Hematopoietic multipotent progenitor cell treated with erythropoietin and hydrocortisone succinate and interleukin-3 and kit ligand, for 17 days (in vitro differentiated cells): ENCODE measurements around the gene MORN1.

Experiments used
- DNase-seq: peaks from one replicate; pipeline ENCODE4 v3.0.0-alpha.2; 2015; ENCODE audit warnings: low spot score

MORN1 gene

DNA sequence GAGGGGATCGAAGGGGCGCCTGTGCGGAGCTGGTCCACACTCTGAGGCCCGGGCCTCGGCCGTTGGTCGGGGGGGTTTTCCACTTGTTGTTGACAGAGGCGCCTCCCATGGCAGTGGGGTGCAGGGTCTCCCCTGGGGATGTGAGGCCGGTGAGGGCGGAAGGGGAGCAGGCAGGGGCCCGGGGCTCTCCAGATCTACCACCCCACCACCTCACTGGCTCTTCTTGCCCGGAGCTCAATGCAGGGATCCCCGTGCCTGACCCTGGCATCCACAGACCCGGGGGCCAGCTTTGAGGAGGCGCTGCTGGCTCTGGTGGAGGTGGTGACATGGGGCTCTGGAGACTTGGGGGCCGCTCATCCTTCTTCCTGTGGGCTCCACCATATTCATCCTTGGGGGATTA lies 28.1 kb upstream of the MORN1 start:
- no peak for DNase-seq

- no peak for DNase-seq
Observed at GRCh38 chr1:2418791-2419320, 27.5 kb upstream of the MORN1 start.

GRCh38 chr1:2417833-2418225 lies 26.5 kb upstream of the MORN1 start:
- DNase-seq: no peak

- no peak for DNase-seq
Observed at GRCh38 chr1:2417083-2417832, 25.9 kb upstream of the MORN1 start.

DNA sequence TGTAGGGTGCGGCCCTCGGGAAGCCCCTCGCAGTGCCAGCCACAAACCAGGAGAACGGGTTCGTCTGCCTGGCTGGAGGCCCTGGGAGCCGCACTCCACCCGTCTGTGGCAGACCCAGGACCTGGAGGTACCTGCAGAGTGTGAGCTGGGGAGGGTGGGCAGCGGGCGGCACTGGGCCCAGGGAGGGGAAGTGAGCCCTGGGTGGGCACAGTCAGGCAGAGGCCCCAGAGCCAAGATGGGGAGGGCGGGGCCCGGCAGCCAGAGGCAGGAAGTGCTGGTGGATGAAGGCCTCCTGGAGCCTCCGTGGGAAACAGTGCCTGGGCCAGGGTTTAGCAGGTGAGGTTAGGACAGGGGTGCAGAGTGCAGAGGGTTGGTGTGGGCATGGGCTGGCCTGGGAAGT lies 25.0 kb upstream of the MORN1 start:
- no peak for DNase-seq

DNA sequence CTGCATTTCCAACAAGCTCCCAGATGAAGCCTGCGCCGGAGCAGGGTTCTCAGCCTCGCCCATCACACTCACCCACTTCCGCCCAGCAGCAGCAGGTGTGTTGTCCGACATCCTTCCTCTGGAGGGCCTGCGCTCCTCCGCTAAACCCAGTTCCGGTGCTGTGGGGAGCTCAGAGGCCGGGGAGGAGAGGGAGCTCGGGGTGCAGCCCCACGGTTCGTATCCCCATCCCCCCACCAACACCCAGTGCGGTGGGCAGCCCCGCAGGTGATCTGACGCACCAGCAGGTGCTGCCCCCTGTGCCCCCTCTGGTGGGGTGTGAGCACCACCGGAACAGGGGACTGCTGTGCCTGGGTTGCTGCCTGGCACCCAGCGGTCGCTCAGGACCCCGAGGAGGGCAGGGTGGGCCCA lies 24.5 kb upstream of the MORN1 start:
- no peak for DNase-seq

DNA sequence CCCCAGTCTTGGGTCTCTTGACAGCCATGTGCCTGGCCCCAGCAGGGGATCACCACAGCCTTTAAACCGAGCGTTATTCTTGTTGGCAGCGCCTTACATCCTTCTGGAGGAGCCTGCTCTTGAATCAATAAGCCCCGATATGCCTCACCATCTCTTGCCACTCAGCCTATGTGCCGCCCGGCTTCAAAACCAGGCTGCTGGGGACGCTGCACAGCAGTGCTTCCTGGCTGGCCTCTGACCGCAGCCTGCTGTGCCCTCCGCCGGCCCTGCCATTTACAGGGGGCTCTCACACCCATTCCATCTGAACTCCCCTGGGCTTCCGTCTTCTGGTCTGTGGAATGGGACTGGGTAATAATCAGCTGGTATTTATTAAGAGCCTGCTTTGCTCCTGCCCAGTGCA lies 24.0 kb upstream of the MORN1 start:
- no peak for DNase-seq

GRCh38 chr1:2414297-2414958 lies 23.1 kb upstream of the MORN1 start:
- peak; percentile 69 for DNase-seq

- no peak for DNase-seq
Observed at GRCh38 chr1:2413495-2414296, 22.3 kb upstream of the MORN1 start.

GRCh38 chr1:2412773-2413494 lies 21.6 kb upstream of the MORN1 start:
- no peak for DNase-seq

DNA sequence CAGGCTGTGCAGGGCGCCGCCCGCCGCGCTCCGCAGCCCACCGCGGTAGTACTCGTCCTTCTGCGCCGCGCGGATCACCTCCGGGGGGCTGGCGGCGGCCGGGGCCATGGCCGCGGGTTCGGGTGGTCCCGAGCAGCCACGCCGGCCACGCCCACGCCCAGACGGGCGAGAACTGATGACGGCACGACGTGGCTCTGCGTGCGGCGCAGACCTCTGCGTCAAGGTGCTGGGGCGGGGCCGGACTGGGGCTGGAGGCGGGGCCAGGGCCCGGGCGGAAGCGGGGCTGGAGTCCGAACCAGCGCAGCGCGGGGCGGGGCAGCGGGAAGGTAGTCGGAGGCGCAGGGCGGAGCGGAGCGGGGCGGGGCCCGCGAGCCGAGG lies 21.0 kb upstream of the MORN1 start, which contains the start of gene PEX10:
PEX10 (minus strand) TSS at position 170 of the 378 bp plus-strand sequence; CDS start at position 108, 62 bp downstream.
- peak; percentile 97 for DNase-seq

DNA sequence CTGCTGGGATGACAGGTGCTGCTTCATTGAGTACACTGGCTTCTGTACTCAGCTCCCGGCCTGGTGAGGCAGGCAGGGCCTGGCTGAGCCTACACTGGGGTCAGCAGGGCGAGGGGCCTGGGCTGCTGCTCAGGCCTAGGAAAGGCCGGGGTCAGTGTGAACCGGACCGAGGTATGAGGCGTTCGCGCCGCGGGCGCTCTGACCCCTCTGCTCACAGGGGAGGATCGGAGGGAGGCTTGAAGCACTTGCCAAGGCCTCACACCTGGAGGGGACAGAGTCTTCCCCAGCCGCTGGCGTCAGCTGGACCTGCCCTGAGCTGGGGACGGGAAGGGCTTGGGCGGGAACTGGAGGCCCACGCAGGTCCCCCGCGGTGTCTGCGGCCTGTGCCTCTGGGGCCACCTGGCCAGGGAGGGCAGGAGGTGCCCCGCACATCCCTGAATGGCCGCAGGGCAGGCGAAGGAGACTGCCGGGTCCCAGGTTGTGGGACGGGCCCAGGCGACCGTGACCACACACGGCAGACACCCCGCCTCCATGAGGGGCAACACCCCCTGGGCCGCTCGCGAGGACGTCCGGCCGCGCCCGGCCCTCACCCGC lies 20.5 kb upstream of the MORN1 start:
- DNase-seq: no peak

GRCh38 chr1:2409745-2410144 lies 18.4 kb upstream of the MORN1 start:
- DNase-seq: no peak

- no peak for DNase-seq
Observed at GRCh38 chr1:2408859-2409276, 17.5 kb upstream of the MORN1 start.

DNA sequence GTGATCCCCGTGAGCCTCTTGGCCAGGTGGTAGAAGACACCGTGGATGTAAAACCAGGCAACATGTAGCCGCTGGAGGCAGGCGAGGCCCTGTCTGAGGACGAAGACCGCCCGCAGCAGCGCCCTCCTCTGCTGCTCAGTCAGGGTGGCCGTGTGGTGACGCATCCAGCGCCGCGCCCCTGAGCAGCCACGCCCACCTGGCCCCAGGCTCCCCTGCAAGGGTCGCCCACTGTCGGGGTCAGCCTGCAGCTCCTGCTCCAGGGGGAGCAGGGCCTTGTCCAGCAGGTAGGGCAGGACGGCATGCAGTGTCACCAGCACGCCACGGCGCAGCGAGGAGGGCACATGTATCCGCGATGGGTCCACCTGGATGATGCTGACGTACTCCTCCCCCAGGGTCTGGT lies 17.1 kb upstream of the MORN1 start:
- no peak for DNase-seq

GRCh38 chr1:2407991-2408275 lies 16.6 kb upstream of the MORN1 start:
- DNase-seq: no peak

DNA sequence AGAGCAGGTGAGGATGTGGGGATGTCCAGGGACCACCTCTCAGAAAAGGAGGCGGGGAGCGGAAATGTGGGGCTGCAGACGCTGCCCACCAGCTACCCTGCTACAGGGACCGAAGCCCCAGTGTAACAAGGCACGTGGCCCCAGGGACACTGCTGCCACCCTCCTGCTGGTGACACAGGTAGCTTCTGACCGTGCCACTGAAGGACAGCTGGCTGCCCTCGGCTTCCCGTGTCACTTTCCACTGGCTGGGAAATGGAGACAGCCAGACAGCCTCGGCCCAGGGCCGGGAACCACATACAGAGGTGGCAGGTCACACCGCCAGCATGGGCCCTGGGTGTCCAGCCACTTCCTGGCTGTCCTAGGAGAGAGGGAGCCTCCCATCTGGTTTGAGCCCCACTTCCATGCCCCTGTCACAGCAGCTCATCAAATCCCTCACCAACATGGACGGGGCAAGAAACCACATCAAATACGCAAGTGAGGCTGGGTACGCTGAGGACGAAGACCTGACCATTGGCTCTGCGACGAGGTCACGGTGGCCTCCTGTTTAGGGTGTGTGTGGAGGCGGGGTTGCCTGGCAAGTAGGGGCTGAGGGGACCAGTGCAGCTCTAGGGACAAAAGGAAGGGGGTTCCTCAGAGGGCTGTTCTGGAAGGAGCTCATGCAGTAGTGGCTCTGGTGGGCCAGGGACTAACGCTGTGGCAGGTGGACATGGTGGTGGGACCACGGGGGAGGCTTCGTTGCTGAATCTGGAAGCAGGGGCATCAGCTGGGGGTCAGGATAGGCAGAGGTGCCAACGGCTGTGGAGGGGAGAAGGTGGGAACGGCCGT lies 16.0 kb upstream of the MORN1 start:
- no peak for DNase-seq

DNA sequence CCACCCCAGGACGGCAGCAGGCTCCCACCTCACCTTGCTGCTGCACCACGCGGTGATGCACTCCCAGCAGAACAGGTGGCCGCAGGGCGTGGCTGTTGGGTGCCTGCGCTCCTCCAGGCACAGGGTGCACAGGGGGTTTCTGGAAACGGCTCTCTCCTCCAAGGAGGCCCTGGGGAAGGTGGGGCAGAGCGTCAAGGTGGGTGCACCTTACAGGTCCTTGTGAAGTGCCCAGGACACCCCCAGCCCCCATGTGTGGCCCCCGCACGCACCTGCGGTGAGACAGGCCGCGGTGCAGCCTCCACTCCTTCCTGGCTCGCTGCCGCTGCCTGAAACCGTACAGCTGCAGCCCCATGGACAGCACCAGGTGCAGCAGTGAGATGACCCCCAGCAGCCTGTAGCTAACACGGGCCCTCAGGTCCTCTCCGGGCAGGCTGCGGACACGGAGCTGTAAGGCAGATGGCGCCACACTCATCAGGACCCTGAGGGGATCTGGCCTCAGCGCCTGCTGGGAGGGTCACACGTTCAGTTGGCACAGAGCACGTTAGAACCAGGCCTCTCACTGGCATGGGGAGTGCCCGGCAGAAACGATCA lies 15.2 kb upstream of the MORN1 start:
- no peak for DNase-seq

- DNase-seq: no peak
Observed at GRCh38 chr1:2405588-2406295, 14.4 kb upstream of the MORN1 start.
